PC-3 (cell line): ENCODE results near the gene SLC8A1. TPM values are rescaled to one million over a fixed set of nuclear protein-coding genes. Genes with fewer than 3 reads are reported as not detected.

Experiments
- ATAC-seq: fragments of 200-7000 bp; cut with Tn5 transposase; 2 replicates; pipeline ENCODE4 v1.9.1; 2020; ENCODE audit warnings: mild to moderate bottlenecking, moderate library complexity
- BruUV-seq: library from RNA; stranded (reverse); fragments of 400-500 nt; replicated peaks from 2 replicates; lab custom pipeline; 2021; lab: Mats Ljungman, UMichigan
- CTCF ChIA-PET: fragments of 300-600 bp; sonication (Branson Sonifier 250); formaldehyde crosslinking; loops from one replicate; lab custom pipeline; 2022; ENCODE audit warnings: antibody characterized with exemption; lab: Charles Lee
- POLR2A ChIA-PET: fragments of 300-600 bp; sonication (Branson Sonifier 250); formaldehyde crosslinking; loops from one replicate; lab custom pipeline; 2022; ENCODE audit warnings: antibody characterized with exemption; ENCODE audit not compliant: unreplicated experiment; lab: Charles Lee
- DNase-seq: peaks from one replicate; pipeline ENCODE4 v3.0.0-alpha.2; 2015
- H2AFZ ChIP-seq: fragments of 300-600 bp; sonication (generic); 2 replicates; pipeline ENCODE4 v1.6.0; 2016; ENCODE audit warnings: antibody characterized with exemption, low read length
- H3F3A ChIP-seq: fragments of 300-600 bp; sonication (generic); one replicate; pipeline ENCODE4 v1.6.0; 2017; ENCODE audit warnings: antibody characterized with exemption, low read length, control low read depth, mild to moderate bottlenecking; ENCODE audit not compliant: unreplicated experiment
- H3K27ac ChIP-seq: fragments of 300-600 bp; sonication (generic); 2 replicates; pipeline ENCODE4 v1.5.1; 2016; ENCODE audit warnings: mild to moderate bottlenecking, low read length
- H3K27me3 ChIP-seq: fragments of 300-600 bp; sonication (generic); 2 replicates; pipeline ENCODE4 v1.6.1; 2016; ENCODE audit warnings: low read length, mixed read lengths
- H3K36me3 ChIP-seq: fragments of 300-600 bp; sonication (generic); 2 replicates; pipeline ENCODE4 v1.6.1; 2016; ENCODE audit warnings: low read depth, mixed run types, low read length, mixed read lengths
- H3K4me1 ChIP-seq: fragments of 300-600 bp; sonication (generic); 2 replicates; pipeline ENCODE4 v1.5.1; 2016; ENCODE audit warnings: low read length; ENCODE audit not compliant: insufficient read depth
- H3K4me2 ChIP-seq: fragments of 300-600 bp; sonication (generic); 2 replicates; pipeline ENCODE4 v1.6.0; 2016; ENCODE audit warnings: low read length
- H3K4me3 ChIP-seq: fragments of 300-600 bp; sonication (generic); 2 replicates; pipeline ENCODE4 v1.5.1; 2016; ENCODE audit warnings: mild to moderate bottlenecking, low read length, mixed read lengths
- H3K79me2 ChIP-seq: fragments of 300-600 bp; sonication (generic); 2 replicates; pipeline ENCODE4 v1.6.1; 2017; ENCODE audit warnings: low read length, mixed read lengths
- H3K9ac ChIP-seq: fragments of 300-600 bp; sonication (generic); 2 replicates; pipeline ENCODE4 v1.6.0; 2016; ENCODE audit warnings: mild to moderate bottlenecking, low read length
- H3K9me2 ChIP-seq: fragments of 300-600 bp; sonication (generic); replicated peaks from 2 replicates; pipeline ENCODE4 v1.6.1; 2016; ENCODE audit warnings: mixed run types, low read length, mixed read lengths
- H3K9me3 ChIP-seq: fragments of 300-600 bp; sonication (generic); 2 replicates; pipeline ENCODE4 v1.6.1; 2016; ENCODE audit warnings: low read length, mixed read lengths
- H4K20me1 ChIP-seq: fragments of 300-600 bp; sonication (generic); 2 replicates; pipeline ENCODE4 v1.6.1; 2016; ENCODE audit warnings: low read length, mixed read lengths
- EZH2 ChIP-seq: fragments of 300-600 bp; sonication (generic); IDR thresholded peaks from one replicate; pipeline ENCODE4 v1.6.1; 2017; ENCODE audit warnings: antibody characterized with exemption, mild to moderate bottlenecking, low read length; ENCODE audit not compliant: unreplicated experiment
- EZH2phosphoT487 ChIP-seq: fragments of 300-600 bp; sonication (generic); IDR thresholded peaks from 2 replicates; pipeline ENCODE4 v1.6.1; 2018; ENCODE audit warnings: mild to moderate bottlenecking, antibody characterized with exemption, low read length, borderline replicate concordance
- intact Hi-C: fragments of 100-400 bp; cut with micrococcal nuclease; formaldehyde crosslinking; loops from 2 replicates; pipeline ENCODE4 v1.9.0; 2023
- total RNA-seq: library from RNA; depleted of rRNA; stranded (reverse); fragments of >200 nt; gene quantifications from 2 replicates; pipeline ENCODE4 v1.2.3, GENCODE V29; 2014
- TF ChIP-seq, protein P1 (sequence below): fragments of 300-600 bp; sonication (generic); conservative IDR thresholded peaks from 2 replicates; pipeline ENCODE4 v1.5.1; 2017; ENCODE audit warnings: antibody characterized with exemption, low read depth, mild to moderate bottlenecking, low read length

SLC8A1 gene
- total RNA-seq, 1 experiment from 2014 or later, result 1.3 TPM

DNA sequence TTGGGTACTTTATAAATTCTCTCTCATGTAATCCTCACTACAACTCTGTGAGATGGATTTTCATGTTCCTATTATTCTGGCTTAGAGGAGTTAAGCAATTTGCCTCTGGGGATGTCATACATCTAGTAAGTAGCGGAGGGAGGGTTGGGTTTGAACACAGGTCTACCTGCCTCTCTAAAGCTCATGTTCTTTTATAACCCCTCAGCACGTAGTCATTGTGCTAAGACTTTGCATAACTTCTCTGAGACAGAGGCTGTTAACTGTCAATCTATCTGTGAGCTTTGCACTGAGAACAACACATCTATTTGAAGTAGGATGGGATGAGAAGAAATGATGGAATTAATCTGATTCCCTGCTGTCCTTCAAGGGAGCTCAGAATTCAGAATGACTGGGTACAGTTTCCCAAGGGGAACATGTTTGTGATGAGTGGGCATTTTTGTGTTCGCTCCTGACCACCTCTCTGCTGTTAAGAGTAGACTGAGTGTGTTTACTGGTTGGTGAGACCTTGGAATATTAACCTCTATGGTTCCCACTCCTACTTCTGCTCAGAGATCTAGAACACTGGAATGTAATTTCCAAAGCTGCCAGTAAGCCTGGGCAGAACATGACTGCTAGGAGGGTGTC is 320.7 kb downstream of the SLC8A1 start:
- CTCF ChIA-PET, result no interaction called here
- no peak overlapping the region for H2AFZ ChIP-seq

DNA sequence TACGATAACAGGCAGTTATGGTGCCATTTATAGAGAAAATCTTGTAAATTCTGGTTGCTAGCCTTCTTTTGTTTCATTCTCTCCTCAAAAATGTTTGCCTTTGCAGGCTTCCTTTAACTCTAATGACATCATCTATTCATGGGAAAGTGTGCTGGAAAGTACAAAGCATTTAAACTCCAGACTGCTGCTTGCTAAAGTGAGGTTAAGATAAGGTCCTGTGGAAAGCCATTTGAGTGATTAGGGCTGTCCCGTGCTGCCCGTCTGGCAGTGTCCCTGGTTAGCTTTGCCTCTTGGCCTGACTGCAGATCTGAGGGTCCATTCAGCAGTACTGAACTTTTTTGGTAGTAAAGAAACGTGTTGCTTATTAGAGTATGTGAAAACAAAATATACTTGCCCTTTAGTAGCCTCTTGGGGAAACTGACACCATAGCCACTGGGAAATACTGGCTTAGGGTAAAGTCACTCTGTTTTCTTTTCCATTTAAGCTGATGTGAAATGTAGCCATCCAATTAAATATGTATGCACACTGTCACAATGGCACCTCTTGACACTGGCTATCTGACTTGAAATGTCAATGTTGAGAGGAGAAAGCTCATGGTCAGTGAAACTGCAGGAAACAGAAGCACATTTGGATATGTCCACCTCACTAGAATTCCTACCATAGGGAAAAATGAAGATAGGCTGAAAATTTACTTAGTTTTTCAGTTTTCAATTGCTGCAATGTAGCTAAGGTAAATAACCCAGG is 321.5 kb downstream of the SLC8A1 start:
- ChIA-PET CTCF (no interaction called here), POLR2A (no interaction called here)
- Histone ChIP-seq H2AFZ (no peak overlapping the region), H3K27ac (no peak overlapping the region), H3K79me2 (no peaks in the 10 kb centered on the region), H3K4me1 (peaks cover 6% of the 10 kb centered on the region; the same call in 1 of the 2 replicates), H3K9me2 (no peaks in the 10 kb centered on the region), H3K4me3 (no peak overlapping the region), H3K36me3 (no peaks in the 10 kb centered on the region), H3K27me3 (no peaks in the 10 kb centered on the region), H3F3A (no peaks in the 10 kb centered on the region), H4K20me1 (no peaks in the 10 kb centered on the region), H3K9ac (no peak overlapping the region), H3K4me2 (no peak overlapping the region), H3K9me3 (no peaks in the 10 kb centered on the region)
- DNase-seq (no peak), ATAC-seq (no peak)
- TF ChIP-seq EZH2 (no peak), EZH2phosphoT487 (no peak)
- TF ChIP-seq, protein P1, sequence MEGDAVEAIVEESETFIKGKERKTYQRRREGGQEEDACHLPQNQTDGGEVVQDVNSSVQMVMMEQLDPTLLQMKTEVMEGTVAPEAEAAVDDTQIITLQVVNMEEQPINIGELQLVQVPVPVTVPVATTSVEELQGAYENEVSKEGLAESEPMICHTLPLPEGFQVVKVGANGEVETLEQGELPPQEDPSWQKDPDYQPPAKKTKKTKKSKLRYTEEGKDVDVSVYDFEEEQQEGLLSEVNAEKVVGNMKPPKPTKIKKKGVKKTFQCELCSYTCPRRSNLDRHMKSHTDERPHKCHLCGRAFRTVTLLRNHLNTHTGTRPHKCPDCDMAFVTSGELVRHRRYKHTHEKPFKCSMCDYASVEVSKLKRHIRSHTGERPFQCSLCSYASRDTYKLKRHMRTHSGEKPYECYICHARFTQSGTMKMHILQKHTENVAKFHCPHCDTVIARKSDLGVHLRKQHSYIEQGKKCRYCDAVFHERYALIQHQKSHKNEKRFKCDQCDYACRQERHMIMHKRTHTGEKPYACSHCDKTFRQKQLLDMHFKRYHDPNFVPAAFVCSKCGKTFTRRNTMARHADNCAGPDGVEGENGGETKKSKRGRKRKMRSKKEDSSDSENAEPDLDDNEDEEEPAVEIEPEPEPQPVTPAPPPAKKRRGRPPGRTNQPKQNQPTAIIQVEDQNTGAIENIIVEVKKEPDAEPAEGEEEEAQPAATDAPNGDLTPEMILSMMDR, result no peak
- no TSS peak for BruUV-seq
- intact Hi-C loops, result no loop called here

More for the DNA sequence above, 320.7 kb downstream of the SLC8A1 start:
- no peaks in the 10 kb centered on the region for H4K20me1 ChIP-seq
- H3K9me3 ChIP-seq, result no peaks in the 10 kb centered on the region
- H3K4me1 ChIP-seq, result peaks cover 5% of the 10 kb centered on the region; the same call in 1 of the 2 replicates
- no peaks in the 10 kb centered on the region for H3K9me2 ChIP-seq
- no peak overlapping the region for H3K9ac ChIP-seq
- H3K36me3 ChIP-seq, result no peaks in the 10 kb centered on the region
- H3F3A ChIP-seq, result no peaks in the 10 kb centered on the region
- TF ChIP-seq EZH2 (no peak), EZH2phosphoT487 (no peak)
- TF ChIP-seq, protein P1, result no peak
- no TSS peak for BruUV-seq
- no peak overlapping the region for H3K27ac ChIP-seq
- DNase-seq, result no peak
- no peaks in the 10 kb centered on the region for H3K27me3 ChIP-seq
- POLR2A ChIA-PET, result no interaction called here
- intact Hi-C loops, result no loop called here
- no peak for ATAC-seq
- no peak overlapping the region for H3K4me2 ChIP-seq
- H3K79me2 ChIP-seq, result no peaks in the 10 kb centered on the region
- no peak overlapping the region for H3K4me3 ChIP-seq

DNA sequence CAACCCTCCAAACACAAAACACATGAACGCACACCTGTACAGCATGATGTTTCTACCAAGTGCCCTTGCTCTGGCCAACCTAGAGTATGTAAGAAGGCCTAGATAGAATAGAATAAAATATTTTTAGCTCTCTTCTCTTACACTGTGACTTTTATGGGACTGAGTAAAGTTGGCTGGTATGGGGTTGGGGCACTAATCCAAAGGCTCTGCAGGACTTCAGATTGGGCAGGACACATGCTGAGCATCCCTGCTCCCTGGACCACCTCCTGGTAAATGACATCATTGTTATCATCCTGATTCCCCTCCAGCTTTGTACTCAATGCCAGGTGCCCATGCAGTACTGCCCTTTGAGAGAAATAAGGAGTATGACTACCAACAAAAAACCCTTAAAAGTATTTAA is 322.2 kb downstream of the SLC8A1 start:
- H3K4me3 ChIP-seq, result no peak overlapping the region
- H3K9ac ChIP-seq, result no peak overlapping the region
- BruUV-seq, result no TSS peak
- TF ChIP-seq, protein P1, result no peak
- no peak for TF ChIP-seq EZH2
- TF ChIP-seq EZH2phosphoT487, result no peak
- no peak overlapping the region for H3K27ac ChIP-seq
- no peaks in the 10 kb centered on the region for H3F3A ChIP-seq
- no peaks in the 10 kb centered on the region for H3K9me3 ChIP-seq
- no peaks in the 10 kb centered on the region for H3K27me3 ChIP-seq
- H3K4me1 ChIP-seq, result peaks cover 13% of the 10 kb centered on the region
- H3K36me3 ChIP-seq, result no peaks in the 10 kb centered on the region
- ATAC-seq (no peak), DNase-seq (no peak)
- ChIA-PET POLR2A (no interaction called here), CTCF (no interaction called here)
- no peak overlapping the region for H3K4me2 ChIP-seq
- no peaks in the 10 kb centered on the region for H3K79me2 ChIP-seq
- H4K20me1 ChIP-seq, result no peaks in the 10 kb centered on the region
- H2AFZ ChIP-seq, result no peak overlapping the region
- no peaks in the 10 kb centered on the region for H3K9me2 ChIP-seq
- intact Hi-C loops, result no loop called here
